Stomach (tissue), 9 donors: ENCODE results near the gene ZXDC. TPM values are rescaled to one million over a fixed set of nuclear protein-coding genes. Genes with fewer than 3 reads are reported as not detected.
A peak's percentile ranks its signal among the peaks of the same experiment; 100 is the strongest.

Experiments used
- DNase-seq, 2 donors: peaks; one replicate each; pipeline versions ENCODE4 v3.0.0 to v3.0.0-alpha.2; 2013 to 2019
- H3K27ac ChIP-seq, 5 donors: fragments of 200-600 bp in 4 of 5; sonication (generic) in 4 of 5; one replicate each; pipeline ENCODE4 v1.5.1; 2013 to 2019; ENCODE audit warnings: mild to moderate bottlenecking in 1 of 5, moderate library complexity in 1 of 5
- H3K27me3 ChIP-seq, 3 donors: fragments of 200-600 bp; sonication (generic); one replicate each; pipeline ENCODE4 v1.5.1; 2017 to 2019; ENCODE audit warnings: mixed run types in 1 of 3
- H3K36me3 ChIP-seq, 4 donors: fragments of 200-600 bp; sonication (generic); 1 replicate in 3 of 4; 2 replicates in 1 of 4; pipeline ENCODE4 v1.5.1; 2016 to 2019
- H3K4me1 ChIP-seq, 4 donors: fragments of 200-600 bp; sonication (generic); one replicate each; pipeline ENCODE4 v1.5.1; 2016 to 2019
- H3K4me3 ChIP-seq, 4 donors: fragments of 200-600 bp; sonication (generic) in 3 of 4; one replicate each; pipeline ENCODE4 v1.5.1; 2016 to 2019; ENCODE audit warnings: mild to moderate bottlenecking in 1 of 4
- H3K9me3 ChIP-seq, 4 donors: fragments of 200-600 bp; sonication (generic); one replicate each; pipeline ENCODE4 v1.5.1; 2016 to 2019
- EP300 ChIP-seq: sonication (generic); formaldehyde crosslinking; IDR thresholded peaks from one replicate; pipeline ENCODE4 v1.6.1; 2017; ENCODE audit warnings: antibody characterized with exemption
- POLR2A ChIP-seq, 4 donors: fragments of 450-650 bp; IDR thresholded peaks; one replicate each; pipeline ENCODE4 v1.6.1; 2016; ENCODE audit warnings: antibody characterized with exemption in 4 of 4, control low read depth in 2 of 4, mild to moderate bottlenecking in 1 of 4, moderate library complexity in 1 of 4
- POLR2AphosphoS5 ChIP-seq, 3 donors: sonication (generic); formaldehyde crosslinking; IDR thresholded peaks; one replicate each; pipeline ENCODE4 v1.6.1; 2016; ENCODE audit warnings: antibody characterized with exemption in 3 of 3
- WGBS, 5 donors: extraction: QIAGEN DNeasy Blood & Tissue Kit in 3 of 5; methylation state at CpG; one replicate each; pipeline versions ENCODE4 v1.1.5 to v1.1.7; 2013 to 2018; 5-methylcytosine and 5-hydroxymethylcytosine counted together
- intact Hi-C: fragments of 100-400 bp; cut with DNase I; formaldehyde crosslinking; loops from one replicate; pipeline ENCODE4 v1.15.1; 2023; ENCODE audit warnings: low total_unique reads
- polyA plus RNA-seq, 3 donors: library from polyadenylated mRNA; stranded (reverse); fragments of 200-250 nt; gene quantifications; one replicate each; pipeline ENCODE4 v1.2.3, GENCODE V29; 2013
- total RNA-seq, 5 donors: library from RNA; depleted of rRNA; stranded (reverse); fragments of >200 nt; gene quantifications; one replicate each; pipeline versions ENCODE4 v1.1.0 to v1.2.3, GENCODE V29; 2014 to 2016
- TF ChIP-seq, protein P1 (sequence below), 7 experiments: fragments of 450-650 bp in 4 of 7; fragments of 200-600 bp in 3 of 7; sonication (generic) in 3 of 7; IDR thresholded peaks; one replicate each; pipeline ENCODE4 v1.5.1; 2016 to 2019; ENCODE audit warnings: antibody characterized with exemption in 7 of 7, control low read depth in 2 of 7, mild to moderate bottlenecking in 1 of 7
- donor health status: healthy with polysubstance abuse.
- donor health status: Bipolar disorder and iron deficiency.
- donor health status: healthy.

The ZXDC gene
- total and polyA plus RNA-seq, 8 donors, result 6.1 to 73.2 (median 22.4) TPM

DNA sequence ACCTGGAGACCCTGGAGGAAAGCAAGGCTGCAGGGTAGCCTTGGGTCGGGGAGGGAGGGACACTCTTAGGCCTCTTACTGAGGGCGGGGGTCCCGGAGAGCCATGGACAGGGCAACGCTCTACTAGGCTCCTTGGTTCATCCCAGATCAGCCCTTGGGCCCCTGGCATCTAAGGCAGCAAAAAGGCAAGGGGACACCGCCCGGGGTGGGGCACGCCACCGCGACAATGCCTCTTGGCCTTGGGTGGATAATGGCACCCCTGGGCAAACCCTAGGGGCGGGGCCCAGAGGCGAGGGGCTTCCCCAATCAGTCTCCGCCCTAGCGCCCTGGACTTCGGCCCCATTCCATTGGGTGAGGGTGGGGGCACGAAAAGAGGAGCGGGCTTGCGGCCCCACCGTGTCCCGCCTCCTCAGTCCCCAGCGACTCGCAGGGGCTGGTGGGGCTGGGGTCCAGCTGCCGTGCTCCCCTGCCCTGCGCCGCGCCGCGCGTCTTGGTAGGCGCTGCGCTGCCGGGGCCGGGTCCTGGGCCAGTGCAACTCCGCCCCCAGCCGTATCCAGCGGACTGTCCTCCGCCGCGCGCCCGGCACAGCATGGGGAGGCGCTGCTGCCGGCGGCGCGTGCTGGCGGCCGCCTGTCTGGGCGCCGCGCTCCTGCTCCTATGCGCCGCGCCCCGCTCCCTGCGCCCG is 48.2 kb upstream of the ZXDC start, which contains the start of gene CHST13:
CHST13 (plus strand) TSS at position 411 of the 684 bp plus-strand sequence; CDS start at position 589, 178 bp downstream.
- peak within 1 kb of the TSS in 2 of 5 donors; percentile 44 to 63 for H3K27ac ChIP-seq
- DNase-seq, result peak; percentile 46 to 85
- H3K36me3 ChIP-seq, result no peaks in the 10 kb centered on the region
- intact Hi-C loops, result no loop called here
- TF ChIP-seq POLR2A (IDR thresholded peaks at IDR 0.05) (no peak), EP300 (no peak), POLR2AphosphoS5 (IDR thresholded peaks at IDR 0.05) (no peak)
- TF ChIP-seq, protein P1, sequence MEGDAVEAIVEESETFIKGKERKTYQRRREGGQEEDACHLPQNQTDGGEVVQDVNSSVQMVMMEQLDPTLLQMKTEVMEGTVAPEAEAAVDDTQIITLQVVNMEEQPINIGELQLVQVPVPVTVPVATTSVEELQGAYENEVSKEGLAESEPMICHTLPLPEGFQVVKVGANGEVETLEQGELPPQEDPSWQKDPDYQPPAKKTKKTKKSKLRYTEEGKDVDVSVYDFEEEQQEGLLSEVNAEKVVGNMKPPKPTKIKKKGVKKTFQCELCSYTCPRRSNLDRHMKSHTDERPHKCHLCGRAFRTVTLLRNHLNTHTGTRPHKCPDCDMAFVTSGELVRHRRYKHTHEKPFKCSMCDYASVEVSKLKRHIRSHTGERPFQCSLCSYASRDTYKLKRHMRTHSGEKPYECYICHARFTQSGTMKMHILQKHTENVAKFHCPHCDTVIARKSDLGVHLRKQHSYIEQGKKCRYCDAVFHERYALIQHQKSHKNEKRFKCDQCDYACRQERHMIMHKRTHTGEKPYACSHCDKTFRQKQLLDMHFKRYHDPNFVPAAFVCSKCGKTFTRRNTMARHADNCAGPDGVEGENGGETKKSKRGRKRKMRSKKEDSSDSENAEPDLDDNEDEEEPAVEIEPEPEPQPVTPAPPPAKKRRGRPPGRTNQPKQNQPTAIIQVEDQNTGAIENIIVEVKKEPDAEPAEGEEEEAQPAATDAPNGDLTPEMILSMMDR (IDR thresholded peaks at IDR 0.05), result no peak
- peaks cover 14 to 36% (median 22%) of the 10 kb centered on the region in 4 donors for H3K4me1 ChIP-seq
- H3K9me3 ChIP-seq, result no peaks in the 10 kb centered on the region
- WGBS, 5 donors, result 4 to 22% (median 5%) methylated on average over 8 to 56 of the region's 56 CpGs
- H3K27me3 ChIP-seq, result peaks cover 0 to 45% (median 20%) of the 10 kb centered on the region in 3 donors
- H3K4me3 ChIP-seq, result peak within 1 kb of the TSS; percentile 38 to 55 (median 48)

DNA sequence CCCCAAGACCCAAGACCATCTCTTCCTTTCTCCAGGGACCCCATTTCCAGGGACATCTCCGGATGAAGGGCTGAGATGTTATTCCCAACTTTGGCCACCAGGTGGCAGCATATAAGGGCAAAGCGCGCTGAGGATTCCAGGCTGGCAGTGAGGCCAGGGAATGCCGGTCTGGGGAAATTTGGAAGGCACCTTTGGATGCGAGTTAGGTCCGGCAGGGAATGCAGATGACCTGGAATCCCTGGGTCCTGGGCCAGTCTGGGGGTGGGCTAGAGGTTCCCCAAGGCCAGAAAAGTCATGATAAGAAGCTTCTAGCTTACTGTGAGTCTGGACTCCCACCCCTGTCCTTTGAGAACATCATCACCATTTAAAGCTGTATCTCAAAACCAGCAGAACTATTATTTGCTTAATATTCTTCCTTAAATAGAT is 46.7 kb upstream of the ZXDC start:
- intact Hi-C loops, result no loop called here
- Histone ChIP-seq H3K4me3 (no peak overlapping the region), H3K36me3 (no peaks in the 10 kb centered on the region), H3K27ac (no peak overlapping the region), H3K4me1 (peaks cover 14 to 24% (median 22%) of the 10 kb centered on the region in 4 donors), H3K9me3 (no peaks in the 10 kb centered on the region), H3K27me3 (peaks cover 0 to 52% (median 20%) of the 10 kb centered on the region in 3 donors)
- no peak for TF ChIP-seq EP300
- TF ChIP-seq, protein P1 (IDR thresholded peaks at IDR 0.05), result peak in 6 of 7 experiments; percentile 13 to 98 (median 85)
- WGBS, 5 donors, result 1 to 6% (median 2%) methylated on average over 6 of the region's 6 CpGs
- peak; percentile 55 to 78 for DNase-seq

DNA sequence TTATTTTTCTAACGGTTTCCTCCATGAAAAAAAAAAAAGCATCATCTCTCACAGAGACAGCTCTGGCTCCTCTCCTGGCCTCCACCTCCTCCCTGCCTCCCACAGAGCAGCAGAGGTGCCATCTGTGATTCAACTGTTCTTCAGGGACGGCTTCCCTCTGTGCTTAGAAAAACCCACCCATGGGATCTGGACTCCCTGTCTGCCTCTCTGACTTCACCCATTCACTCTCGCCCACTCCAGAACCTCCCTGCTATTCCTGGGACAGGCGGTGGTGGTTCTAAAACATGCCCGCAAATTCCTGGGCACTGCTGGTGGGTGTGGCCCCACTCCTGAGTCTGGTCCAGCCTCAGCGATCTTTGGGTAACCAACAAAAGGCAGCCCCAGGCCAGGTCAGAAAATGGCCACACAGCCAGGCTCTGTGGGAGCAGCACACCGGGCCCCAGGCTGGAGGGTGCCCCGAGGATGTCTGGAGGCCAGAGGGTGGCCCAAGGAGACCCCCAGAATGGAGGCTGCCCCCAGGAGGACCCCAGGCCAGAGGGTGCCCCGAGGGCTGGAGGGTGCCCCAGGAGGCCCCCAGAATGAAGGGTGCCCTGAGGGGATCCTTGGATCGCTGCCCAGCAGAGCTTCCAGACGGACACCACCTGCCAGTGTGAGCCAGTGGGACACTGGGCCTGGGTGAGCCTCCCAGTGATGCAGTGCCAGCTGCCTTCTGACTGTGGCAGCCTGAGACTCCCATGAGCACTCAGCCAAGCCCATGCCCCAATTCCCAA is 45.6 kb upstream of the ZXDC start:
- intact Hi-C loops, result no loop called here

More for the DNA sequence above, 45.6 kb upstream of the ZXDC start:
- DNase-seq, result no peak
- Histone ChIP-seq H3K27me3 (peaks cover 0 to 51% (median 20%) of the 10 kb centered on the region in 3 donors), H3K4me1 (peaks cover 14 to 24% (median 22%) of the 10 kb centered on the region in 4 donors), H3K36me3 (no peaks in the 10 kb centered on the region), H3K9me3 (no peaks in the 10 kb centered on the region), H3K27ac (no peak overlapping the region), H3K4me3 (no peak overlapping the region)
- no peak for TF ChIP-seq POLR2A (IDR thresholded peaks at IDR 0.05)
- TF ChIP-seq, protein P1 (IDR thresholded peaks at IDR 0.05), result no peak
- TF ChIP-seq POLR2AphosphoS5 (IDR thresholded peaks at IDR 0.05), result no peak
- no peak for TF ChIP-seq EP300
- WGBS, 5 donors, result 72 to 79% (median 75%) methylated on average over 7 to 11 of the region's 11 CpGs
